Measurements from ENCODE around the gene ARL15.

The ARL15 gene

DNA sequence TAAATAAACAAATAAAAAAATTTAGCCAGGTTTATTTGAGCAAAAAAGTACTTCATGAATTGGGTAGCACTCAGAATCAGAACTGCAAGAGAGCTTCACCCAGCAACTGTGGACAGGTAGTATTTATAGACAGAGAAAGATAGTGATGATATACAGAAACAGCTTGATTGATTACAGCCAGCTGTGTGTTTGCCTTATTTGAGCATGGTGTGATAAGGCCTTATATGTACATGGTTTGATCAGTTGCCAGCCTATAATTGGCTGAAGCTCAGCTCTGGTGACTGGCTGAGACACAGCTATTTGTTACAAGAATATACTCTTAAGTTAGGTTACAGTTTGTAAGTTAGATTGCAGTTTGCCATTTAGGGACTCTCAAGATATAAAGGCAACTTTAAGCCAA, 34.3 kb upstream of the ARL15 start:
- TF ChIP-seq MAX (IDR thresholded peaks at IDR 0.05; ENCODE audit: low read depth, low read length) = no peak
- no peak for TF ChIP-seq POLR2A (IDR thresholded peaks at IDR 0.05; ENCODE audit: extremely low read depth, insufficient read length)
- TF ChIP-seq MYC (IDR thresholded peaks at IDR 0.05; ENCODE audit: low read depth, low read length) = no peak
- TF ChIP-seq, protein P1, sequence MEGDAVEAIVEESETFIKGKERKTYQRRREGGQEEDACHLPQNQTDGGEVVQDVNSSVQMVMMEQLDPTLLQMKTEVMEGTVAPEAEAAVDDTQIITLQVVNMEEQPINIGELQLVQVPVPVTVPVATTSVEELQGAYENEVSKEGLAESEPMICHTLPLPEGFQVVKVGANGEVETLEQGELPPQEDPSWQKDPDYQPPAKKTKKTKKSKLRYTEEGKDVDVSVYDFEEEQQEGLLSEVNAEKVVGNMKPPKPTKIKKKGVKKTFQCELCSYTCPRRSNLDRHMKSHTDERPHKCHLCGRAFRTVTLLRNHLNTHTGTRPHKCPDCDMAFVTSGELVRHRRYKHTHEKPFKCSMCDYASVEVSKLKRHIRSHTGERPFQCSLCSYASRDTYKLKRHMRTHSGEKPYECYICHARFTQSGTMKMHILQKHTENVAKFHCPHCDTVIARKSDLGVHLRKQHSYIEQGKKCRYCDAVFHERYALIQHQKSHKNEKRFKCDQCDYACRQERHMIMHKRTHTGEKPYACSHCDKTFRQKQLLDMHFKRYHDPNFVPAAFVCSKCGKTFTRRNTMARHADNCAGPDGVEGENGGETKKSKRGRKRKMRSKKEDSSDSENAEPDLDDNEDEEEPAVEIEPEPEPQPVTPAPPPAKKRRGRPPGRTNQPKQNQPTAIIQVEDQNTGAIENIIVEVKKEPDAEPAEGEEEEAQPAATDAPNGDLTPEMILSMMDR (IDR thresholded peaks at IDR 0.05; ENCODE audit: low read depth, low read length) = no peak
- H3K4me3 ChIP-seq (ENCODE audit: low read depth, low read length) = no peak overlapping the region
- DNase-seq (ENCODE audit: low read depth) = no peak

DNA sequence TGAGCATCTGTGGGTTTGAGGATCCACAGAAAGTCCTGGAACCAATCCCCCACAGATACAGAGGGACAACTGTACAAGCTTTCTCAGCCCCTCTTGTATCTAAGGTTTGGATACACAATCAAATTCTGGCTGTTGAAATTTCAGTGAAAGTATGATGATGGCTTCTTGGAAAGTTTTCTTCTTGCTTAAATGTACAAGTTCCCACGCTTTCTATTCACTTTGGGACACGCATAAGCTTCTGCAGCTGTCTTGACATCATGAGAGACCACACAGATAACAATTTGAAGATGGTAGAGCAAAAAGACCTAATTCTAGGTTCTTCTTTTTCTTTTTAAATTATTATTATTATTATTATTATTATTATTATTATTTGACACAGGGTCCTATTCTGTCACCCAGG, 31.6 kb upstream of the ARL15 start:
- TF ChIP-seq MAX (IDR thresholded peaks at IDR 0.05; ENCODE audit: low read depth, low read length) (no peak), POLR2A (IDR thresholded peaks at IDR 0.05; ENCODE audit: extremely low read depth, insufficient read length) (no peak)
- TF ChIP-seq, protein P1 (IDR thresholded peaks at IDR 0.05; ENCODE audit: low read depth, low read length) = no peak
- H3K4me3 ChIP-seq (ENCODE audit: low read depth, low read length) = no peak overlapping the region
- no peak for DNase-seq (ENCODE audit: low read depth)

DNA sequence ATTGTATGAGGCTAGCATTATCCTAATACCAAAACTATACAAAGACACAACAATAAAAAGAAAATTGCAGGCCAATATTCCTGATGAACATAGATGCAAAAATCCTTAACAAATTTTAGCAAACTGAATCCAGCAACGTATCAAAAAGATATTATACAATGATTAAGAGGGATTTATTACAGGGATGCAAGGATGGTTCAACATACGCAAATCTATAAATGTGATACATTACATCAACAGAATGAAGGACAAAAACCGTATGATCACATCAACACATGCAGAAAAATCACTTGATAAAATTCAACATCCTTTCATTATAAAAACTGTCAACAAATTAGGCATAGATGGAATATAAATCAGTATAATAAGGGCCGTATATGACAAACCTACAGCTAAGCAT, 27.1 kb upstream of the ARL15 start:
- TF ChIP-seq MYC (IDR thresholded peaks at IDR 0.05; ENCODE audit: low read depth, low read length) (no peak), POLR2A (IDR thresholded peaks at IDR 0.05; ENCODE audit: extremely low read depth, insufficient read length) (no peak), MAX (IDR thresholded peaks at IDR 0.05; ENCODE audit: low read depth, low read length) (no peak)
- TF ChIP-seq, protein P1 (IDR thresholded peaks at IDR 0.05; ENCODE audit: low read depth, low read length) = no peak
- no peak overlapping the region for H3K4me3 ChIP-seq (ENCODE audit: low read depth, low read length)
- no peak for DNase-seq (ENCODE audit: low read depth)

- TF ChIP-seq, protein P1 (IDR thresholded peaks at IDR 0.05; ENCODE audit: low read depth, low read length) = no peak
- no peak for TF ChIP-seq MYC (IDR thresholded peaks at IDR 0.05; ENCODE audit: low read depth, low read length)
- TF ChIP-seq POLR2A (IDR thresholded peaks at IDR 0.05; ENCODE audit: extremely low read depth, insufficient read length) = no peak
- TF ChIP-seq MAX (IDR thresholded peaks at IDR 0.05; ENCODE audit: low read depth, low read length) = no peak
- DNase-seq (ENCODE audit: low read depth) = no peak
- no peak overlapping the region for H3K4me3 ChIP-seq (ENCODE audit: low read depth, low read length)
These were observed 22.3 kb upstream of the ARL15 start for GRCh38 chr5:54332720-54333119.

DNA sequence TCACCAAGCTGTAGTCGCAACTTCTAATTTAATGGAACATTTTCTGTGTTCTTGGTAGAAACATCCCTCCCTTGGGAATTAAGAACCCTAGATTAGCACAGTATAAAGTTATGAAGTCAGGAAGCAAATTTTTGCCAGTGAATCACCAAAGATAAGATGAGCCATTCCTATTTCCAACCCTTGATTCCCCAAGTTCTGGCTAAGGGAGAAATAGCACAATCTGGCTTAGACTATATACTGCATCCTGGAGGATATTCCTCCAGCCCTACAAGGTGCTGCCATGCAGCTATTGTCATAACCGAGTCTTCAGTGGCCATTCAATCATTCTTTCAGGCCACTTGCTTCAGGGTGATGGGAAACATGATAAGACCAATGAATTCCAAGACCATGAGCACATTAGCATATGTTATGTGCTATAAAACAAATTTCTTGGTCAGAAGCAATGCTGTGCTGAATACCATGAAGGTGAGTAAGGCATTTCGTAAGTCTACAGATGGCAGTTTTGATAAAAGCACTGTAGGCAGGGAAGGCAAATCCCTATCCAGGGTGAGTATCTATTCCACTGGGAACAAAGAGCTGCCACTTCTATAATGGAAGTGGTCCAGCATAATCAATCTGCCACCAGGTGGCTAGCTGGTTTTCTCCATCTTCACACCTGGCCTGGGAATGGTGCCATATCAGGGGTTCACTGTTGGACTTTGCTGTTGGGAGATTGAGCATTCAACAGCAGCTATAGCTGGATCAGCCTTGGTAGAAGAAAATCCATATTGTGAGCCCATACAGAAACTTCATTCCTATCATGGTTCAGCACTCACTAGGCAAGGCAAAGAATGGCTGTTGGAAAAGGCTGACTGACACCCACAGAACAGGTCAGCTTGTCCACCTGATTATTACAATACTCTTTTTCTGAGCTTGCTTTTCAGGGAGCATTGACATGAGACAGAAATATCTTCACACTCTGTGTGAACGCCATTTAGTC, 19.6 kb upstream of the ARL15 start:
- no peak for DNase-seq (ENCODE audit: low read depth)
- TF ChIP-seq POLR2A (IDR thresholded peaks at IDR 0.05; ENCODE audit: extremely low read depth, insufficient read length) (no peak), MYC (IDR thresholded peaks at IDR 0.05; ENCODE audit: low read depth, low read length) (no peak), MAX (IDR thresholded peaks at IDR 0.05; ENCODE audit: low read depth, low read length) (no peak)
- TF ChIP-seq, protein P1 (IDR thresholded peaks at IDR 0.05; ENCODE audit: low read depth, low read length) = no peak
- H3K4me3 ChIP-seq (ENCODE audit: low read depth, low read length) = no peak overlapping the region
